Measurements from ENCODE around the gene THBD. TPM values are rescaled to one million over a fixed set of nuclear protein-coding genes. Genes with fewer than 3 reads are reported as not detected.

THBD gene
- total and polyA plus RNA-seq, 2 experiments from 2014 or later: 5.9 to 15.6 TPM

- H3K9ac ChIP-seq: no peak overlapping the region
- H4K20me1 ChIP-seq (ENCODE audit: insufficient read depth): no peaks in the 10 kb centered on the region
- H2AFZ ChIP-seq: no peak overlapping the region
- WGBS, 2 experiments (ENCODE audit: low coverage in 1 of 2, low lambda C conversion rate in 2 of 2, missing lambda C conversion rate in 2 of 2): 84 to 100% methylated on average over 2 of the region's 2 CpGs
- no peaks in the 10 kb centered on the region for H3K9me3 ChIP-seq (ENCODE audit: low read depth)
- H3K4me3 ChIP-seq: no peak overlapping the region
- no peaks in the 10 kb centered on the region for H3K36me3 ChIP-seq (ENCODE audit: low read depth)
- no peaks in the 10 kb centered on the region for H3K27me3 ChIP-seq (replicated peaks; ENCODE audit: insufficient read depth)
- H3F3A ChIP-seq (ENCODE audit: insufficient read depth): peaks cover 16% of the 10 kb centered on the region
- no peak overlapping the region for H3K4me2 ChIP-seq (ENCODE audit: unreplicated experiment)
- no peaks in the 10 kb centered on the region for H3K79me2 ChIP-seq (ENCODE audit: insufficient read depth)
- no peak for DNase-seq
- no peak overlapping the region for H3K27ac ChIP-seq
- H3K9me2 ChIP-seq (ENCODE audit: insufficient read depth): no peaks in the 10 kb centered on the region
- no peak for TF ChIP-seq EZH2 (IDR thresholded peaks at IDR 0.05; ENCODE audit: insufficient read depth, poor library complexity, severe bottlenecking)
- no peak for TF ChIP-seq EZH2phosphoT487 (IDR thresholded peaks at IDR 0.05; ENCODE audit: insufficient read depth, low read depth)
- in situ Hi-C loops (cut with MboI): loop anchor here (25.0 kb wide), 1 partner anchor 174 kb away; no protein-coding TSS in a partner anchor
- peaks cover 11% of the 10 kb centered on the region for H3K4me1 ChIP-seq (ENCODE audit: insufficient read depth)
Measured at GRCh38 chr20:23063581-23063980, 14.1 kb upstream of the THBD start.

GRCh38 chr20:23063168-23063567 is 13.7 kb upstream of the THBD start:
- in situ Hi-C loops (cut with MboI): loop anchor here (25.0 kb wide), 1 partner anchor 174 kb away; no protein-coding TSS in a partner anchor
- WGBS, 2 experiments (ENCODE audit: low coverage in 1 of 2, low lambda C conversion rate in 2 of 2, missing lambda C conversion rate in 2 of 2): 96 to 98% methylated on average over 3 of the region's 3 CpGs
- Histone ChIP-seq H2AFZ (no peak overlapping the region), H3K9me2 (ENCODE audit: insufficient read depth) (no peaks in the 10 kb centered on the region), H3K36me3 (ENCODE audit: low read depth) (no peaks in the 10 kb centered on the region), H3K9ac (no peak overlapping the region), H3K4me2 (ENCODE audit: unreplicated experiment) (no peak overlapping the region), H3K27ac (no peak overlapping the region), H3K9me3 (ENCODE audit: low read depth) (no peaks in the 10 kb centered on the region), H3K4me1 (ENCODE audit: insufficient read depth) (peaks cover 11% of the 10 kb centered on the region), H3K4me3 (no peak overlapping the region), H3F3A (ENCODE audit: insufficient read depth) (peaks cover 16% of the 10 kb centered on the region), H4K20me1 (ENCODE audit: insufficient read depth) (no peaks in the 10 kb centered on the region), H3K79me2 (ENCODE audit: insufficient read depth) (no peaks in the 10 kb centered on the region), H3K27me3 (replicated peaks; ENCODE audit: insufficient read depth) (no peaks in the 10 kb centered on the region)
- no peak for TF ChIP-seq EZH2 (IDR thresholded peaks at IDR 0.05; ENCODE audit: insufficient read depth, poor library complexity, severe bottlenecking)
- no peak for DNase-seq

- H3K36me3 ChIP-seq (ENCODE audit: low read depth): no peaks in the 10 kb centered on the region
- TF ChIP-seq EZH2phosphoT487 (IDR thresholded peaks at IDR 0.05; ENCODE audit: insufficient read depth, low read depth) (no peak), EZH2 (IDR thresholded peaks at IDR 0.05; ENCODE audit: insufficient read depth, poor library complexity, severe bottlenecking) (no peak)
- H3F3A ChIP-seq (ENCODE audit: insufficient read depth): peaks cover 16% of the 10 kb centered on the region
- no peaks in the 10 kb centered on the region for H3K9me3 ChIP-seq (ENCODE audit: low read depth)
- H3K4me1 ChIP-seq (ENCODE audit: insufficient read depth): peaks cover 11% of the 10 kb centered on the region
- H3K4me3 ChIP-seq: no peak overlapping the region
- no peaks in the 10 kb centered on the region for H3K27me3 ChIP-seq (replicated peaks; ENCODE audit: insufficient read depth)
- no peak overlapping the region for H2AFZ ChIP-seq
- no peak for DNase-seq
- H3K79me2 ChIP-seq (ENCODE audit: insufficient read depth): no peaks in the 10 kb centered on the region
- in situ Hi-C loops (cut with MboI): loop anchor here (25.0 kb wide), 1 partner anchor 175 kb away; no protein-coding TSS in a partner anchor
- H3K9me2 ChIP-seq (ENCODE audit: insufficient read depth): no peaks in the 10 kb centered on the region
- no peak overlapping the region for H3K4me2 ChIP-seq (ENCODE audit: unreplicated experiment)
- no peak overlapping the region for H3K27ac ChIP-seq
- H4K20me1 ChIP-seq (ENCODE audit: insufficient read depth): no peaks in the 10 kb centered on the region
- H3K9ac ChIP-seq: no peak overlapping the region
Measured at GRCh38 chr20:23062632-23063031, 13.2 kb upstream of the THBD start.

- peak; percentile 91 for DNase-seq
- no peak for TF ChIP-seq EZH2phosphoT487 (IDR thresholded peaks at IDR 0.05; ENCODE audit: insufficient read depth, low read depth)
- TF ChIP-seq EZH2 (IDR thresholded peaks at IDR 0.05; ENCODE audit: insufficient read depth, poor library complexity, severe bottlenecking): no peak
- H3K27me3 ChIP-seq (replicated peaks; ENCODE audit: insufficient read depth): no peaks in the 10 kb centered on the region
- H3K9me3 ChIP-seq (ENCODE audit: low read depth): no peaks in the 10 kb centered on the region
- no peak overlapping the region for H3K4me3 ChIP-seq
- no peaks in the 10 kb centered on the region for H3K36me3 ChIP-seq (ENCODE audit: low read depth)
- in situ Hi-C loops (cut with MboI): loop anchor here (25.0 kb wide), 1 partner anchor 175 kb away; no protein-coding TSS in a partner anchor
- H3K9ac ChIP-seq: 0 out of 2 replicates have a peak overlapping the region, but pooled peaks have one; percentile 14
- no peaks in the 10 kb centered on the region for H3K79me2 ChIP-seq (ENCODE audit: insufficient read depth)
- H3K4me2 ChIP-seq (ENCODE audit: unreplicated experiment): peak overlapping the region; percentile 16
- H3F3A ChIP-seq (ENCODE audit: insufficient read depth): peaks cover 16% of the 10 kb centered on the region
- peak overlapping the region; percentile 50 for H2AFZ ChIP-seq
- H3K4me1 ChIP-seq (ENCODE audit: insufficient read depth): peaks cover 11% of the 10 kb centered on the region
- peak overlapping the region; percentile 46 for H3K27ac ChIP-seq
- no peaks in the 10 kb centered on the region for H4K20me1 ChIP-seq (ENCODE audit: insufficient read depth)
- WGBS, 2 experiments (ENCODE audit: low coverage in 1 of 2, low lambda C conversion rate in 2 of 2, missing lambda C conversion rate in 2 of 2): 4 to 6% methylated on average over 8 of the region's 8 CpGs
- no peaks in the 10 kb centered on the region for H3K9me2 ChIP-seq (ENCODE audit: insufficient read depth)
Measured at GRCh38 chr20:23061734-23062561, 12.5 kb upstream of the THBD start.

Measured in GM23248 (cell line).